Ascending aorta (tissue), 2 donors: Measurements from ENCODE around the gene CYB5R3. TPM values are rescaled to one million over a fixed set of nuclear protein-coding genes. Genes with fewer than 3 reads are reported as not detected.
A peak's percentile ranks its signal among the peaks of the same experiment; 100 is the strongest.

Source experiments
- DNase-seq, 2 donors: peaks; one replicate each; pipeline ENCODE4 v3.0.0-alpha.2; 2019; ENCODE audit warnings: low spot score in 2 of 2
- H3K27ac ChIP-seq, 2 donors: fragments of 200-600 bp; sonication (generic); one replicate each; pipeline ENCODE4 v1.5.1; 2016 to 2017; ENCODE audit warnings: mild to moderate bottlenecking in 1 of 2
- H3K27me3 ChIP-seq: fragments of 200-600 bp; sonication (generic); one replicate; pipeline ENCODE4 v1.5.1; 2017
- H3K36me3 ChIP-seq, 2 donors: fragments of 200-600 bp; sonication (generic); one replicate each; pipeline ENCODE4 v1.5.1; 2016
- H3K4me1 ChIP-seq, 2 donors: fragments of 200-600 bp; sonication (generic); one replicate each; pipeline ENCODE4 v1.5.1; 2016 to 2017; ENCODE audit warnings: mild to moderate bottlenecking in 1 of 2
- H3K4me3 ChIP-seq, 2 donors: fragments of 200-600 bp; sonication (generic); one replicate each; pipeline ENCODE4 v1.5.1; 2016 to 2017; ENCODE audit warnings: mild to moderate bottlenecking in 1 of 2
- H3K9me3 ChIP-seq, 2 donors: fragments of 200-600 bp; sonication (generic); one replicate each; pipeline ENCODE4 v1.5.1; 2016
- CTCF ChIP-seq, 3 experiments: fragments of 200-600 bp in 2 of 3; fragments of 450-650 bp in 1 of 3; sonication (generic) in 2 of 3; IDR thresholded peaks; one replicate each; pipeline ENCODE4 v1.5.1; 2016 to 2019; ENCODE audit warnings: antibody characterized with exemption in 3 of 3, mild to moderate bottlenecking in 1 of 3, moderate library complexity in 1 of 3
- intact Hi-C: fragments of 100-400 bp; cut with DNase I; formaldehyde crosslinking; loops from one replicate; pipeline ENCODE4 v1.15.1; 2023
- total RNA-seq: library from RNA; depleted of rRNA; stranded (reverse); fragments of >200 nt; gene quantifications from one replicate; pipeline ENCODE4 v1.1.0, GENCODE V29; 2016

The CYB5R3 gene
- total RNA-seq: 455 TPM

DNA sequence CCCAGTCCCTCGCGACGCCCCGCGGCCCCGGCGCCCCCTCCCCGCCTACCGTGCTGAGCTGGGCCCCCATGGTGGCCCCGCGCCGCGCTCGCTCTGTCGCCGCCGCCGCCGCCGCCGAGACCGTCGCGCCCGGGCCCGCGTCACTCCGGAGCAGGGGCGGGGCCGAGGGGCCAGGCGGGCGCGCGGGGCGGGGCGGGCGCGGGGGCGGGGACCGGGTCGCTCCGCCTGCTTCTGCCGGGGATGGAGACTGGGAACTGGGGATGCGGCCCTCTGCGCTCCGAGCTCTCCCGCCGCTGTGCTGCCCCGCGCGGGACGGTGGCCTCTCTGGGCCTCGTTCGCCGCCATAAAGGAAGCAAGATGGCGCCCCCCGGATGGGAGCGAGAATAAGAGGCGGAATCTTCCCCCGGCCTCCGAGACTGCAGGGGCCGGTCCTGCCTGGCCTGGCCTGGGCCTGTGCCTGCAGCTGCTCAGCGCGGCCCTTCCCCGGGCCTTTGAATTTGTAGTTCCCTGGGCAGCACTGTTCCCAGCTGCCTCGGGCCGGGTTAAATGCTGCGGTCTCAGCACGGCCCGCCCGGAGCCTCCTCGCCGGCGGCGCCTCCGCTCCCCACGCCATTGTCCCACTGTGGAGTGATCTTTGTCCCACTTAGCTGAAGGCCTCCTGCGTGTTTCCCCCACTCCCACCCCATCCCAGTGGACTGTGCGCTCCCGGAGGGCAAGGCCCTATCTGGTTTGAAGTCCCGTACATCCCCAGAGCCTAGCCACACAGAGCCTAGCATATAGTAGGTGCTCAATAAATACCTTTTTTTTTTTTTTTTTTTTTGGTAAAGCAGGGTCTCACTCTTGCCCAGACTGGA, at the start of gene CYB5R3:
CYB5R3 (minus strand) TSS at position 147 of the 854 bp plus-strand sequence; CDS start at position 70, 77 bp downstream.
- Histone ChIP-seq H3K4me3 (peak within 1 kb of the TSS; percentile 74 to 97), H3K4me1 (peaks cover 14 to 39% of the 10 kb centered on the region in 2 donors), H3K27ac (peak within 1 kb of the TSS; percentile 95 to 98), H3K36me3 (no peaks in the 10 kb centered on the region), H3K27me3 (no peaks in the 10 kb centered on the region), H3K9me3 (no peaks in the 10 kb centered on the region)
- intact Hi-C loops: loop anchor here (5.0 to 10.0 kb wide), 3 partner anchors 208 to 435 kb away; partner anchors contain the start of genes ARFGAP3 and TTLL1
- TF ChIP-seq CTCF (IDR thresholded peaks at IDR 0.05): peak in 2 of 3 experiments; percentile 9 to 10
- DNase-seq: peak; percentile 26 to 90

DNA sequence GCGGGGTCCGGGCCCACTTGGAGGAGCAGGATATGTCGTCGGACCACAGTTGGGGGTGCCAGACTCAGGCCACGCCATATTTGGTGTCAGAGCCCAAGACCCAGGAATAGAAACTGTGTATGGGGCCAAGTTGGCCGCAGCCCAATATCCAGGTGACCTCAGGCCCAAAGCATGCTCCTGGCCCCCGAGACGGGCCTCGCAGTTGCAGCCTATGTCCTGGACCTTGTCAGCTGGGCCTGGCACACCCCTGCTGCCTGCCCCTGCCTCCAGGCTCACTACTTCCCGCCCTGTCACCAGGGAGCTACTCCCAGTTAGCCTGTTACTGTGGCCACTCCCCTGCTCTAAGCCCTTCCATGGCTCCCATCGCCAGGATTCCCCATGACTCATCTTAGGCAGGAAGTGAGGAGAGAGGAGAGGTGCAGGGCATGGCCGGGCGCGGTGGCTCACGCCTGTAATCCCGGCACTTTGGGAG, 48.4 kb upstream of the CYB5R3 start:
- Histone ChIP-seq H3K27me3 (no peaks in the 10 kb centered on the region), H3K36me3 (peaks cover 17 to 22% of the 10 kb centered on the region in 2 donors), H3K9me3 (no peaks in the 10 kb centered on the region), H3K4me1 (peaks cover 17 to 46% of the 10 kb centered on the region in 2 donors), H3K4me3 (no peak overlapping the region), H3K27ac (peak overlapping the region; percentile 92 to 93)
- intact Hi-C loops: loop anchor here (1.0 to 5.0 kb wide), 5 partner anchors 9 to 83 kb away; partner anchors contain the start of genes A4GALT and POLDIP3
- DNase-seq: peak; percentile 92 to 97
- no peak for TF ChIP-seq CTCF (IDR thresholded peaks at IDR 0.05)

DNA sequence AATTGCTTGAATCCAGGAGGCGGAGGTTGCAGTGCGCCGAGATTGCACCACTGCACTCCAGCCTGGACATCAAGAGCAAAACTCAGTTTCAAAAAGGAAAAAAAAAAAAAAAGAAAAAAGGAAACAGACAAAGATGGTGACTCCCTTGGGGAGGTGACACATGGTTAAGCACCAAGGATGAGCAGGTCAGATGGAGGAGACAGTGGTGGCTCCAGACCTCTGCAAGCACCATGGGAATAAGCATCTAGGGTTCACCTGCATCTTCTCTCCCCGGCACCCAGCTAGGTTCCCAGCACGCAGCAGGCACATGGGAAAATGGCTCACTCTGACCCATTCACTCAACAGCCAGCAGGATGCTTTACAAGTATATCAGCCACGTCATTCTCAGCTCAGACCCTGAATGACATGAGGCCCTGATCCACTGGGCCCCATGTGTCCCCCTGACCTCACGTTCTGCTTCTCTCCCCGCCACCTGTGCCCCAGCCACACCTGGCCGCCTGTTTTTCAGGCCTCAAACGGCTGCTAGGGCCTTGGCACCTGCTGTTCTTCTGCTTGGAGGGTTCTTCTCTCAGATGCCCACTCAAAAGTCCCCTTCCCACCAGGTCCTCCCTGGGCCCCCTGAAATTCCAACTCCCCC, 47.3 kb upstream of the CYB5R3 start:
- no peaks in the 10 kb centered on the region for H3K9me3 ChIP-seq
- H3K4me3 ChIP-seq: no peak overlapping the region
- H3K4me1 ChIP-seq: peaks cover 17 to 41% of the 10 kb centered on the region in 2 donors
- peak overlapping the region; percentile 92 to 93 for H3K27ac ChIP-seq
- intact Hi-C loops: loop anchor here (2.0 to 5.0 kb wide), 3 partner anchors 24 to 82 kb away; partner anchors contain the start of genes A4GALT and POLDIP3
- H3K36me3 ChIP-seq: peaks cover 19 to 31% of the 10 kb centered on the region in 2 donors
- no peaks in the 10 kb centered on the region for H3K27me3 ChIP-seq
- TF ChIP-seq CTCF (IDR thresholded peaks at IDR 0.05): no peak
- DNase-seq: no peak

- peak in 1 of 2 donors; percentile 86 for DNase-seq
- no peak overlapping the region for H3K4me3 ChIP-seq
- TF ChIP-seq CTCF (IDR thresholded peaks at IDR 0.05): no peak
- H3K27ac ChIP-seq: peak overlapping the region; percentile 92 to 93
- no peaks in the 10 kb centered on the region for H3K9me3 ChIP-seq
- H3K27me3 ChIP-seq: no peaks in the 10 kb centered on the region
- intact Hi-C loops: loop anchor here (5.0 kb wide), 1 partner anchor 33 kb away; no protein-coding TSS in a partner anchor
- H3K4me1 ChIP-seq: peaks cover 17 to 41% of the 10 kb centered on the region in 2 donors
- peaks cover 19 to 37% of the 10 kb centered on the region in 2 donors for H3K36me3 ChIP-seq
Measured at GRCh38 chr22:42695294-42695693, 46.1 kb upstream of the CYB5R3 start.

GRCh38 chr22:42693763-42694683, 44.8 kb upstream of the CYB5R3 start:
- no peak for DNase-seq
- TF ChIP-seq CTCF (IDR thresholded peaks at IDR 0.05): no peak
- Histone ChIP-seq H3K4me1 (peaks cover 21 to 43% of the 10 kb centered on the region in 2 donors), H3K36me3 (peaks cover 19 to 37% of the 10 kb centered on the region in 2 donors), H3K27ac (peak overlapping the region; percentile 92 to 93), H3K27me3 (no peaks in the 10 kb centered on the region), H3K9me3 (no peaks in the 10 kb centered on the region), H3K4me3 (no peak overlapping the region)
- intact Hi-C loops: no loop called here
